Upper lobe of left lung (tissue), 6 donors: ENCODE results near the gene STX11. TPM values are rescaled to one million over a fixed set of nuclear protein-coding genes. Genes with fewer than 3 reads are reported as not detected.

Experiments
- ATAC-seq, 2 donors: fragments of 200-7000 bp; cut with Tn5 transposase; one replicate each; pipeline ENCODE4 v1.9.1; 2022; ENCODE audit warnings: mild to moderate bottlenecking in 2 of 2, moderate library complexity in 2 of 2; ENCODE audit not compliant: low FRiP score in 2 of 2
- DNase-seq, 2 donors: peaks; one replicate each; pipeline ENCODE4 v3.0.0-alpha.2; 2019 to 2020
- H3K27ac ChIP-seq, 4 donors: fragments of 200-600 bp; sonication (generic); one replicate each; pipeline ENCODE4 v1.5.1; 2016 to 2019
- H3K27me3 ChIP-seq, 4 donors: fragments of 200-600 bp; sonication (generic); one replicate each; pipeline ENCODE4 v1.5.1; 2017 to 2019
- H3K36me3 ChIP-seq, 4 donors: fragments of 200-600 bp; sonication (generic); one replicate each; pipeline ENCODE4 v1.5.1; 2016 to 2019
- H3K4me1 ChIP-seq, 4 donors: fragments of 200-600 bp; sonication (generic); one replicate each; pipeline ENCODE4 v1.5.1; 2018 to 2019
- H3K4me3 ChIP-seq, 4 donors: fragments of 200-600 bp; sonication (generic); one replicate each; pipeline ENCODE4 v1.5.1; 2017 to 2019; ENCODE audit warnings: mild to moderate bottlenecking in 2 of 4, moderate library complexity in 1 of 4
- H3K9me3 ChIP-seq, 4 donors: fragments of 200-600 bp; sonication (generic); one replicate each; pipeline ENCODE4 v1.5.1; 2018 to 2019
- CTCF ChIP-seq, 6 experiments: fragments of 450-650 bp in 4 of 6; fragments of 200-600 bp in 2 of 6; sonication (generic) in 2 of 6; IDR thresholded peaks; one replicate each; pipeline ENCODE4 v1.5.1; 2016 to 2019; ENCODE audit warnings: antibody characterized with exemption in 6 of 6
- EP300 ChIP-seq, 4 donors: sonication (generic); formaldehyde crosslinking; IDR thresholded peaks; one replicate each; pipeline ENCODE4 v1.5.1; 2017; ENCODE audit warnings: antibody characterized with exemption in 4 of 4, control low read depth in 2 of 4
- POLR2A ChIP-seq, 4 donors: fragments of 450-650 bp; IDR thresholded peaks; one replicate each; pipeline ENCODE4 v1.5.1; 2016 to 2017; ENCODE audit warnings: antibody characterized with exemption in 4 of 4, mild to moderate bottlenecking in 2 of 4
- POLR2AphosphoS5 ChIP-seq, 2 donors: sonication (generic); formaldehyde crosslinking; IDR thresholded peaks; one replicate each; pipeline ENCODE4 v1.5.1; 2017; ENCODE audit warnings: antibody characterized with exemption in 2 of 2
- WGBS, 2 donors: methylation state at CpG; one replicate each; pipeline ENCODE4 v1.1.5; 2017 to 2018; 5-methylcytosine and 5-hydroxymethylcytosine counted together
- total RNA-seq, 6 donors: library from RNA; depleted of rRNA in 4 of 6; stranded (reverse); fragments of >200 nt in 4 of 6; gene quantifications; one replicate each; pipeline versions ENCODE4 v1.1.0 to v1.2.1, GENCODE V29; 2016 to 2021
- donor health status: DM: no; HTN: no; CAD: no; lungs with moderate emphysema.
- donor health status: DM: no; HTN: yes; CAD: no; lungs with severe emphysema.

Gene STX11
- total RNA-seq, 6 donors from 2014 or later = 47.9 to 134 (median 75.5) TPM

GRCh38 chr6:144134737-144135136 lies 15.6 kb upstream of the STX11 start:
- WGBS, 2 donors = 48 to 61% methylated on average over 2 of the region's 2 CpGs
- no peaks in the 10 kb centered on the region for H3K36me3 ChIP-seq
- H3K4me3 ChIP-seq = no peak overlapping the region
- TF ChIP-seq POLR2A (IDR thresholded peaks at IDR 0.05) = no peak
- TF ChIP-seq CTCF (IDR thresholded peaks at IDR 0.05) = no peak
- TF ChIP-seq EP300 (IDR thresholded peaks at IDR 0.05) = no peak
- TF ChIP-seq POLR2AphosphoS5 (IDR thresholded peaks at IDR 0.05) = no peak
- H3K27me3 ChIP-seq = no peaks in the 10 kb centered on the region
- DNase-seq (no peak), ATAC-seq (no peak)
- H3K4me1 ChIP-seq = no peaks in the 10 kb centered on the region
- H3K27ac ChIP-seq = no peak overlapping the region
- H3K9me3 ChIP-seq = no peaks in the 10 kb centered on the region

- Histone ChIP-seq H3K4me3 (no peak overlapping the region), H3K36me3 (no peaks in the 10 kb centered on the region), H3K27me3 (no peaks in the 10 kb centered on the region), H3K4me1 (no peaks in the 10 kb centered on the region), H3K27ac (no peak overlapping the region), H3K9me3 (no peaks in the 10 kb centered on the region)
- WGBS, 2 donors = 90% methylated on average over 4 of the region's 4 CpGs
- ATAC-seq (no peak), DNase-seq (no peak)
- TF ChIP-seq POLR2A (IDR thresholded peaks at IDR 0.05) (no peak), EP300 (IDR thresholded peaks at IDR 0.05) (no peak), POLR2AphosphoS5 (IDR thresholded peaks at IDR 0.05) (no peak)
Observed at GRCh38 chr6:144138542-144138941, 11.8 kb upstream of the STX11 start.

- TF ChIP-seq POLR2A (IDR thresholded peaks at IDR 0.05) (no peak), CTCF (IDR thresholded peaks at IDR 0.05) (no peak), POLR2AphosphoS5 (IDR thresholded peaks at IDR 0.05) (no peak), EP300 (IDR thresholded peaks at IDR 0.05) (no peak)
Observed at GRCh38 chr6:144139817-144140216, 10.5 kb upstream of the STX11 start.

GRCh38 chr6:144140867-144141266 lies 9.4 kb upstream of the STX11 start:
- H3K9me3 ChIP-seq = no peaks in the 10 kb centered on the region
- TF ChIP-seq POLR2A (IDR thresholded peaks at IDR 0.05) (no peak), CTCF (IDR thresholded peaks at IDR 0.05) (no peak), EP300 (IDR thresholded peaks at IDR 0.05) (no peak), POLR2AphosphoS5 (IDR thresholded peaks at IDR 0.05) (no peak)
- WGBS, 2 donors = 38 to 63% methylated on average over 2 of the region's 2 CpGs
- H3K36me3 ChIP-seq = no peaks in the 10 kb centered on the region
- H3K4me3 ChIP-seq = no peak overlapping the region
- no peak for ATAC-seq
- no peaks in the 10 kb centered on the region for H3K27me3 ChIP-seq
- no peaks in the 10 kb centered on the region for H3K4me1 ChIP-seq
- no peak for DNase-seq
- H3K27ac ChIP-seq = no peak overlapping the region

More at GRCh38 chr6:144139817-144140216, 10.5 kb upstream of the STX11 start:
- no peaks in the 10 kb centered on the region for H3K36me3 ChIP-seq
- peak overlapping the region in 1 of 4 donors; percentile 21 for H3K27ac ChIP-seq
- ATAC-seq (no peak), DNase-seq (no peak)
- no peaks in the 10 kb centered on the region for H3K9me3 ChIP-seq
- H3K4me1 ChIP-seq = no peaks in the 10 kb centered on the region
- WGBS, 2 donors = 82 to 90% methylated on average over 3 of the region's 3 CpGs
- no peaks in the 10 kb centered on the region for H3K27me3 ChIP-seq
- no peak overlapping the region for H3K4me3 ChIP-seq

GRCh38 chr6:144141470-144141869 lies 8.8 kb upstream of the STX11 start:
- DNase-seq = no peak
- no peak overlapping the region for H3K4me3 ChIP-seq
- H3K27ac ChIP-seq = no peak overlapping the region
- whole genome bisulfite sequencing, 2 donors = 89 to 91% methylated on average over 2 of the region's 2 CpGs
- H3K36me3 ChIP-seq = no peaks in the 10 kb centered on the region
- no peaks in the 10 kb centered on the region for H3K4me1 ChIP-seq
- no peak for TF ChIP-seq EP300 (IDR thresholded peaks at IDR 0.05)
- no peak for TF ChIP-seq CTCF (IDR thresholded peaks at IDR 0.05)
- no peak for TF ChIP-seq POLR2A (IDR thresholded peaks at IDR 0.05)
- no peak for TF ChIP-seq POLR2AphosphoS5 (IDR thresholded peaks at IDR 0.05)
- no peak for ATAC-seq
- H3K27me3 ChIP-seq = no peaks in the 10 kb centered on the region
- no peaks in the 10 kb centered on the region for H3K9me3 ChIP-seq
